NCI-H1092 treated with DMSO at 0.1 percent for 48 hours (cell line): ENCODE data around the gene TBL1XR1.

Experiments used
- DNase-seq: peaks from one replicate; lab custom pipeline; 2025; lab: John Stamatoyannopoulos, UW

The TBL1XR1 gene

DNA sequence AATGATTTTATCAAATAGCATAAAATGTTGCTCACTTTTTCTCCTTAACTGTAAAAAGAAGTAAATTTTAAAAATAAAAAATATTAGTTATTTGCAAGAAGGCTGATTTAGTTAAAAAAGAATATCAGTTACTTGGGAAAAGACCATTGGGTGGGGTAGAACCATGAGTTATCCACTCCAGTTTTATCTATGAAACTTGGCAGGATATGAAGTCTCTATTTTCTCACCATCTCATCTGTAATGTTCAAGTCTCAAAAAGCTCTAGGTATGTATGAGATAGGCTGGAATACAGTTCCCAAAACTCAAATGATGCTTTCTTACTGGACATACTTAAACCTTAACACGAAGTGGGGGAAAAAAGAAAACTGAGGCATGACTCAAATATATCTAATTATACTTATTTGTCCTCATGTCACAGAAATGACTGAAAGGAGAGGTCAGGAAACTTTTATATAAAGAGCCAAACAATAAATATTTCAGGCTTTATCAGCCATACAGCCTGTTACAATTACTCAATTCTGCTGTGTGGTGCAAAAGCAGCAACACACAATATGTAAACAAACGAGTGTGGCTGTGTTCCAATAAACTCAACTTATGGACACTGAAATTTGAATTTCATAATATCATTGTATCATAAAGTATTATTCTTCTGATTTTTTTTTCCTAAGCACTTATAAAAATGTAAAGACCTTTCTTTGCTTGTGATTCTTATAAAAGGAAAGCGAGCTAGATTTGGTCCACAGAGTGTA lies 131.8 kb downstream of the TBL1XR1 start:
- no peak for DNase-seq

GRCh38 chr3:177062052-177062732 lies 135.1 kb downstream of the TBL1XR1 start:
- no peak for DNase-seq

DNA sequence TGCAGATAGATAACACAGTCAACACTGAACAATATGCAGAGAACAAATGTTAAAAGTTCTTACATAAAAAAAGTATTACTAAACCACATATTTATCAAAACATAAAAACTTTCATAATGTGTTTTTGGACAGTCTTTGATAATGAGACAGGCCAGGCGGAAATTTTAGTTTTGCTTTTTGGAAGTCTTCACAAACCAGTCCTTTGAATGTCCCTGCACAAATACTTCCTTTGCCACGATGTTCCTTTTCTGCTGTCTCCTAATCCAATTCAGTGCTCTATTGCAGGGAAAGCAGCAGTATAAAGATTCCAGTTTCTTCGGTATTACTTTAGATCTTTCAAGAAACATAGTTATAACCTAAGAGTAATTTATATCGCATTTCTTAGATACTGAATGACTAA lies 135.9 kb downstream of the TBL1XR1 start:
- no peak for DNase-seq

GRCh38 chr3:177060492-177060891 lies 136.8 kb downstream of the TBL1XR1 start:
- DNase-seq: no peak

DNA sequence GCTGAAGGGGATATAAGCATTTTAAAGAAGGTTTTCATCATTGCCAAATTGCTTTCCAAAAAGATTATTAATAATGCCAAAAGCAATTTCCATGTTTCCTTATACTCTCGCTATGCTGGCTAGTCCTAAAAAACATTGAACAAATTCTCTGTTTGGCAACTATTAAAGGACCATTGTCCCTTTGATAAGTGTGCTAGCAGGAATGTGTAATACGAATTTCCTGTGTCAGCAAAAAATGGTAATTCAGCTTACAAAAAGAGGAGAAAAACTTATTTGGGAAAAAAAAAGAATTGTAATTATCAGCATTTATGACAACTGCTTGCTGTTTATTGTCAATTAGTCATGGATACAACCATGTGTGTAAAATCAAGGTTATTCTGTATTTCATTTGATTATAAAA lies 138.6 kb downstream of the TBL1XR1 start:
- no peak for DNase-seq

DNA sequence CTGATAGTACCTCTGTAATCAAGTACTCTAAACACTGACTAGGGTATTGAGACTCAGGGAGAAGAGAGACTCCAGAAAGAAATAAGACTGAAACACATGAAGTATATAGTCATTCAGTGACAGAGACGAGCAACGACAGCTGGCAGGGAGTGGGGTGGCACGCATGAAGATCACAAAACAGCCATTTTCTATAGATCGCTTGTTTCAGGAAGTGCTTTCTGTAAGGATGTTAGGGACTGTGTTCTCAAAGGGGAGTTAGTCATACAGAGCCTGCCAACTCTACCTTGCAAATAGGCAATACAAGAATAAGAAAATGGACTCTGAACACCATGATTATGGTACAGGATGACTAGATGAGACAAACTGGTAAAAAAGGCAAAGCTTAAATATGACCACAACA lies 139.5 kb downstream of the TBL1XR1 start:
- DNase-seq: no peak

DNA sequence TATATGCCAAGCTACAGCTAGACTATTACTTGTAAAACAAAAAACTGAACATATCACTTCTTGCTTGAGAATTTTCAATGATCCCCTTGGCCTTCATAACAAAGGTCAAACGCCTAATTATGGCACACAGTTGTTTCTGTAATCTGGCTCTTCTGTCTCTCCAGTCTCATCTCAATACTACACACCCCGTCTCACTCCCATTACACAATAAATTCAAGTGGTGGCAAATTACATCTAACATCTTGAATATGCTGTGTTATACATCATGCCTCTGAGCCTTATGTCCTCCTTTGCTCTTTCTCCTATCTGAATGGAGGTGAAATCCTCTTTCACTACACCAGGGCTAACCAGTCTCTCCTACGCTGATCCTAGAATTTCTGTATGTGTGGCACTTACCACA lies 140.4 kb downstream of the TBL1XR1 start:
- peak; percentile 15 for DNase-seq

DNA sequence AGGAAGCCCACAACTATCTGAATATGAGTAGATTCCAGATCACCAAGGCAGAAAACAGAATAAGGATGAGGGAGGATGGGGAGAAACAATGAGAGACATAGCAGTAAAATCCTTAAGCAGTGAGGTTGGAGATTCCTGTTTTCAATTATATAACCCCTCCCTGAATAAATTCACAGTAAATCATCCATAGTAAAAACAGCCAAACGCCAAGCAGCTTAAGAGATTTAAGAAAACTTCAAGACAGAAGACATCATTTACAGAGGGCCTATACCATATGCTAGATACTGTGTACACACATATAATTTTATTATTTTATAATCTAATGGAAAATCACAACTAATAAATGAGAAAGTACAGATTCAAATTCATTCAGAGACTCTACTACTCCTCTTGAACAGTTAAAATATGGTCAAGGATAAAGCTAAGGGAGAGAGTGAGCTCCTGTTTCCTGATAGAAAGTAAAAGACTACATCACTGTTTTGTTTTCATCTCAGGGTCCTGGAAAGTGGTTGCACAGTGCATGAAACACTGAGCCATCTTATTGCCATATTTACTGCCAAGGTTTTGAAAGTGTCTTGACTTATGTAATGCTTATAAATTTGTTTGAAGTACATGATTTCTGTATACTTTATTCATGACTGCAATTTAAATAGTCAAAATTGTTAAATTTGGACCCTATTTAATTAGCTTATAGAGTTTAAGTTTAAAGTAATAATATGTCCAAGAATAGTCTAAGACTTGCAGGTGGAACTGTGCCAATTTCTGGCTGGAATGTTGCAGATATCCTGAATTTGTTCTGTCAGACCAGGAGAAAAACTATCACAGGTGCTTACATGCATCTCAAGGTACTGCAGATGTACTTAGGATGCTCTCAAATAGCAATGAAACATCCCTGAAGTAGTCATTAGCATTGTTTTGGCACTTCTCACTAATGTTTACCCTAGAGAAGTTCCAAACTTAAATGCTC lies 141.4 kb downstream of the TBL1XR1 start:
- DNase-seq: no peak

DNA sequence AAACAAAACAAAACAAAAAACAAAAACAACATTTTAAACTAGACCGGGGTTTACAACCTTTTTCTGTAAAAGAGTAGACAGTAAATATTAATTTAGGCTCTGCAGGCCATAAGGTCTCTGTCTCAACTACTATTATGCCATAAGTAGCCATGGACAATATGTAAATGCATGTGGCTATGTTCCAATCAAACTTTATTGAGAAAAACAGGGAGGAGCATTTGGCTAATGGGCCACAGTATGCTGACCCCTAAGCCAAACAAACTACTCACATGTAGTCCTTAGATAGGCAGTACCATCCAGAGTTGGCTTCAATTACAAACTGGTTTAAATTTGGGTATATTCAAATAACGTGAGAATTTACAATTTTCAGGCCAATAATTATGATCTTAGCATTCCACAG lies 144.2 kb downstream of the TBL1XR1 start:
- no peak for DNase-seq

GRCh38 chr3:177051411-177051810 lies 145.9 kb downstream of the TBL1XR1 start:
- DNase-seq: peak; percentile 15

GRCh38 chr3:177050501-177051237 lies 146.6 kb downstream of the TBL1XR1 start:
- DNase-seq: peak; percentile 72

- no peak for DNase-seq
Measured at GRCh38 chr3:177045767-177046166, 151.5 kb downstream of the TBL1XR1 start.

- DNase-seq: no peak
Measured at GRCh38 chr3:177045222-177045621, 152.1 kb downstream of the TBL1XR1 start.

DNA sequence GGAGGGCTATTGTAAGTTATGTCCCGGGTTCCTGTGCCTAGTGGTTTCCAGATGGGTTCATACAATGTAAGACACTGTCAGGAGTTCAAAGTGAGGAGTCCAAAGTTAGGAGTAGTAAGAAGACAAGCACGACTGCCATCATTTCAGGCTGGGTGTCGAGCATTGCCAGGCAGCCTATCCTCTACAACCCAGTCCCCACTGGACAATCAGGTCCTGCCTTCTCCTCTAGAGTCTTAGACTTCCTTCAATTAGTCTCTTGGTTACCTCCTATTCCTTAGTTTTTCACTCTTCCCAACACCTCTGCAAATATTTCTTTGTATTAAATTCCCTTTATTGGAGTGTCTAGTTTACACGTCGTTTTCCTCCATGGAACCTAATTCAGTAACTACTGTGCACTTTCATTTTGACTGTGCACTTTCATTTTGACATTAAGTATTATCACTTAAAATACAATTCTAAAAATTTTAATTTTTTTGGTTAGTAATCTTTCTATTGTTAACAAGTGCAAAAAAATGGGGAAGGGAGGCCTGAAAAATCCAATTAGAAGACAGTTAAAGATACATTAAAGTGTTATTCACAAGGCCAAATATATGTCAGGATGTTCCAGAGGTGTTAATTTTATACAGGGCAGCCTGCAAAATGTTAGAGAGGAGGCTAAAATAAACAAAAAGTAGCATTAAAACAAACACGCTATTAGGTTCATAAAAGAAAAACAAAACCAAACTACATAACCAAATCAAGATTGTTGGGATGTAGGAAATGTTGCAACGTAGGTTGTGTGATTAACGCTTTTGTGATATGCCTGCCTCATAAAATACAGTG lies 155.3 kb downstream of the TBL1XR1 start:
- no peak for DNase-seq

GRCh38 chr3:177041021-177041729 lies 156.1 kb downstream of the TBL1XR1 start:
- DNase-seq: peak; percentile 40

DNA sequence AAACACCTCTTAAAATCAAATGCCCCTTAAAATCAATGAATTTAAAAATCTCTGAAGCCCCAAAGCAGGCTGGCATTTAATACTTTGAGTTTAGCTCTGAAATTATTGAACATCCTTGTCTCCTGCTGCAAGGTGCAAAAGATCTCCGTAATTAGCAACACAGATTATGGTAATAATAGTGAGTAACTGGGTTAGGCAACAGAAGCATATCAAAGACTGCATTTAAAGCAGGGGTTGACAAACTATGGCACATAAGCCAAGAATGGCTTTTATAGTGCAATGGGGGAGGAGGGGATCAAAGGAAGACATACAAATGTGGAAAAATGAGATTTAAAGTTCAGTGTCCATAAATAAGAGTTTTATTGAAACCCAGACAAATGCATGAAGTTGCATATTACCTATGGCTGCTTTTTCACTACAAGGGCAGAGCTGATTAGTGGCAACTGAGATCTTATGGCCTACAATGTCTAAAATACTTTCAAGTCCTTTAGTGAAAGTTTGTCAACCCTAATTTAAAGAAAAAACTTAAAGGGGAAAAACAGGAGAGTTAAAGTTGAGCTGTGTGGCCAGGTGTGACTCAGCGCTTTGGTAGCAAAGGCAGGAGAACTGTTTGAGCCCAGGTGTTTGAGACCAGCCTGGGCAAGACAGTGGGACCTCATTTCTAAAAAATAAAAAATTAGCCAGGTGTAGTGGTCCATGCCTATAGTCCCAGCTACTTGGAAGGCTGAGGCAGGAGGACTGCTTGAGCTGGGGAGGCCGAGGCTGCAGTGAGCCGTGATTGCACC lies 157.6 kb downstream of the TBL1XR1 start:
- no peak for DNase-seq

DNA sequence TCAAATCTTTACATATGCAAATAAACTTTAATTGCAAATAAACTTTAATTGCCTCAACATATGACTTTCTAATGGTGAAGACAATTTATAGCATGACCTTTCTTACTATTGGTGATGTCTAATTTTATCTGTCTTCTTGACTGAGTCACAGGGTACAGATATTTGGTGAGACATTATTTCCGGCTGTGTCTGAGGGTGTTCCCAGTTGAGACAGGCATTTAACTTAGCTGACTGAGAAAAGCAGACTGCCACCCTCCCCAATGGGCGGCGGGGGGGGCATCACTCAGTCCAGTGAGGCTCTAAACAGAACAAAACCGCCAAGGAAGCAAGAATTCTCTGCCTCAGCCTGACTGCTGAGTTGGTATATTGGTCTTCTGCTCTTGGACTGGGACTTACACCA lies 160.0 kb downstream of the TBL1XR1 start:
- DNase-seq: no peak

DNA sequence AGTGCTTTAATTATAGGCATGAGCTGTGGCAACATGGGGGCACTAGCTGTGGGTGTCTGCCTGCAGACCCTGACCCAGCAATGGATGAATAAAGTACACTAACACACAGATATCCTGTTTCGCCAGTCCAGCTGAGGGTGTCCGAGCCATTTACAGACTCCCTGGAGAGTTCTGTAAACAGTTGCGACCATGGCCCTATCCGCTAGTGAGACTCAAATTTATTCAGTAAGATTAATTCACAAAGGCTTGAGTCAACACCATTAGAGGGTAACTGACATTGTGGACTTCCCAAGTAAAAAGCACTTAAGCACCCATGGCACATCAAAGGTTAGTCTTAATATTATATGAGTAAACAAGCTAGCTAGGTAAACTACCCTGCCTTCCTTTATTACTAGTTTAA lies 161.6 kb downstream of the TBL1XR1 start:
- DNase-seq: peak; percentile 96

- DNase-seq: no peak
Measured at GRCh38 chr3:177034832-177035475, 162.3 kb downstream of the TBL1XR1 start.
